Omental fat pad (tissue), 4 donors: ENCODE data around the gene TTC6. TPM values are rescaled to one million over a fixed set of nuclear protein-coding genes. Genes with fewer than 3 reads are reported as not detected.

Experiments
- ATAC-seq: fragments of 150-250 bp; one replicate; pipeline ENCODE4 v1.9.1; 2016; ENCODE audit warnings: mild to moderate bottlenecking, moderate library complexity; ENCODE audit not compliant: low FRiP score
- DNase-seq: peaks from one replicate; pipeline ENCODE4 v3.0.0-alpha.2; 2019; ENCODE audit warnings: low spot score
- total RNA-seq, 4 donors: library from RNA; depleted of rRNA; stranded (reverse); fragments of >200 nt; gene quantifications; one replicate each; pipeline ENCODE4 v1.1.0, GENCODE V29; 2016
- TF ChIP-seq, protein P1 (sequence below), 3 donors: fragments of 450-650 bp; IDR thresholded peaks; one replicate each; pipeline ENCODE4 v1.5.1; 2016 to 2017; ENCODE audit warnings: antibody characterized with exemption in 3 of 3, mild to moderate bottlenecking in 3 of 3, moderate library complexity in 2 of 3

The TTC6 gene
- total RNA-seq, 4 donors from 2014 or later: not detected

- TF ChIP-seq, protein P1, sequence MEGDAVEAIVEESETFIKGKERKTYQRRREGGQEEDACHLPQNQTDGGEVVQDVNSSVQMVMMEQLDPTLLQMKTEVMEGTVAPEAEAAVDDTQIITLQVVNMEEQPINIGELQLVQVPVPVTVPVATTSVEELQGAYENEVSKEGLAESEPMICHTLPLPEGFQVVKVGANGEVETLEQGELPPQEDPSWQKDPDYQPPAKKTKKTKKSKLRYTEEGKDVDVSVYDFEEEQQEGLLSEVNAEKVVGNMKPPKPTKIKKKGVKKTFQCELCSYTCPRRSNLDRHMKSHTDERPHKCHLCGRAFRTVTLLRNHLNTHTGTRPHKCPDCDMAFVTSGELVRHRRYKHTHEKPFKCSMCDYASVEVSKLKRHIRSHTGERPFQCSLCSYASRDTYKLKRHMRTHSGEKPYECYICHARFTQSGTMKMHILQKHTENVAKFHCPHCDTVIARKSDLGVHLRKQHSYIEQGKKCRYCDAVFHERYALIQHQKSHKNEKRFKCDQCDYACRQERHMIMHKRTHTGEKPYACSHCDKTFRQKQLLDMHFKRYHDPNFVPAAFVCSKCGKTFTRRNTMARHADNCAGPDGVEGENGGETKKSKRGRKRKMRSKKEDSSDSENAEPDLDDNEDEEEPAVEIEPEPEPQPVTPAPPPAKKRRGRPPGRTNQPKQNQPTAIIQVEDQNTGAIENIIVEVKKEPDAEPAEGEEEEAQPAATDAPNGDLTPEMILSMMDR (IDR thresholded peaks at IDR 0.05): no peak
- no peak for ATAC-seq
- no peak for DNase-seq
Observed at GRCh38 chr14:37637341-37637740, 41.9 kb downstream of the TTC6 start.

- ATAC-seq (no peak), DNase-seq (no peak)
- TF ChIP-seq, protein P1 (IDR thresholded peaks at IDR 0.05): no peak
Observed at GRCh38 chr14:37638599-37638998, 43.2 kb downstream of the TTC6 start.

DNA sequence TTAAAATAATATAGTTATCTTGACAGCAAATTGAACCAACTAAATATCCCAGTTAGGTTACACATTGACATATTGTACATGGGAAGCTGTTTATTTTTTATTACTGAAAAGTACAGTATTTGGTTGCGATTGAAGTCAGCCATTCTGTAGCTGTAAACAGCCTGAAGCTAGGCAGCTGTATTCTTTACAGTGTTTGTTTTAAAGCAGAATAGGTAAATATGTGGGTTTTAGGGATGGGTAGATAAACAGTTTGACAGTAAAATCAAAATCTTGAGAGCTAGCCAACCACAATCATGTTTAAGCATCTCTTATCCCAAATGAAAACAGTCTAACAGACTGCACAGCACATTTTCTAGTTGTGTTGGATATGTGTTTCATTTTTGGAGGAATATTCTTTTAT, 45.7 kb downstream of the TTC6 start:
- DNase-seq: no peak

GRCh38 chr14:37642125-37642524, 46.7 kb downstream of the TTC6 start:
- no peak for DNase-seq
- no peak for ATAC-seq
- TF ChIP-seq, protein P1 (IDR thresholded peaks at IDR 0.05): no peak

More for the DNA sequence above, 45.7 kb downstream of the TTC6 start:
- ATAC-seq: no peak
- TF ChIP-seq, protein P1 (IDR thresholded peaks at IDR 0.05): no peak

- DNase-seq (no peak), ATAC-seq (no peak)
- TF ChIP-seq, protein P1 (IDR thresholded peaks at IDR 0.05): no peak
Observed at GRCh38 chr14:37643701-37644100, 48.3 kb downstream of the TTC6 start.

Other genes with a start within 250 kb of the TTC6 start
- gene FOXA1, start 380 bp upstream of the TTC6 start, total RNA-seq: not detected